ENCODE measurements around the gene E2F4.
A peak's percentile ranks its signal among the peaks of the same experiment; 100 is the strongest.

Gene E2F4

GRCh38 chr16:67177743-67178699 is 13.9 kb upstream of the E2F4 start:
- DNase-seq, result peak; percentile 87

GRCh38 chr16:67179421-67180080 is 12.4 kb upstream of the E2F4 start:
- DNase-seq, result no peak

GRCh38 chr16:67180166-67180565 is 11.8 kb upstream of the E2F4 start:
- DNase-seq, result no peak

- no peak for DNase-seq
Measured at GRCh38 chr16:67181346-67181745, 10.6 kb upstream of the E2F4 start.

- no peak for DNase-seq
Measured at GRCh38 chr16:67182288-67182687, 9.7 kb upstream of the E2F4 start.

- no peak for DNase-seq
Measured at GRCh38 chr16:67183284-67183626, 8.7 kb upstream of the E2F4 start.

- DNase-seq, result peak; percentile 85
Measured at GRCh38 chr16:67183627-67184452, 8.1 kb upstream of the E2F4 start, which contains the start of gene MATCAP1. Gene MATCAP1 (minus strand): TSS chr16:67183963. CDS start chr16:67180610, 3,353 bp downstream.

GRCh38 chr16:67184453-67184994 is 7.4 kb upstream of the E2F4 start:
- no peak for DNase-seq

- peak; percentile 65 for DNase-seq
Measured at GRCh38 chr16:67184995-67185650, 6.8 kb upstream of the E2F4 start.

GRCh38 chr16:67185651-67186134 is 6.3 kb upstream of the E2F4 start:
- DNase-seq, result no peak

- DNase-seq, result no peak
Measured at GRCh38 chr16:67186550-67186950, 5.4 kb upstream of the E2F4 start.

GRCh38 chr16:67187175-67187890 is 4.6 kb upstream of the E2F4 start:
- no peak for DNase-seq

GRCh38 chr16:67188323-67188722 is 3.6 kb upstream of the E2F4 start:
- DNase-seq, result no peak

GRCh38 chr16:67188798-67189197 is 3.2 kb upstream of the E2F4 start:
- no peak for DNase-seq

- no peak for DNase-seq
Measured at GRCh38 chr16:67190041-67190440, 1.9 kb upstream of the E2F4 start, which contains the start of gene EXOC3L1. Gene EXOC3L1 (minus strand): TSS chr16:67190136. CDS start chr16:67189676, 460 bp downstream.

GRCh38 chr16:67190448-67191399 is 1.2 kb upstream of the E2F4 start:
- DNase-seq, result no peak

- DNase-seq, result no peak
Measured at GRCh38 chr16:67191411-67191994, 452 bp upstream of the E2F4 start.

GRCh38 chr16:67192781-67193361 is 916 bp downstream of the E2F4 start:
- DNase-seq, result no peak

GRCh38 chr16:67193536-67193935 is 1.6 kb downstream of the E2F4 start:
- DNase-seq, result no peak

Data from NCI-H510A (cell line).